H1 (cell line): Measurements from ENCODE around the gene ZFP69. TPM values are rescaled to one million over a fixed set of nuclear protein-coding genes. Genes with fewer than 3 reads are reported as not detected.

Source experiments
- BACH1 ChIP-seq: IDR thresholded peaks from 2 replicates; pipeline ENCODE4 v1.6.1; 2012; ENCODE audit warnings: low read length, improper control_type of control experiment
- CBX5 ChIP-seq: fragments of 300-800, 300-1000 bp; sonication (generic); IDR thresholded peaks from 2 replicates; pipeline ENCODE4 v1.7.1; 2016; ENCODE audit warnings: antibody characterized with exemption, low read length, low read depth
- CBX8 ChIP-seq: fragments of 300-800, 300-1000 bp; sonication (generic); IDR thresholded peaks from 2 replicates; pipeline ENCODE4 v1.7.1; 2016; ENCODE audit warnings: low read depth, low read length, borderline replicate concordance
- CHD1 ChIP-seq: IDR thresholded peaks from 2 replicates; pipeline ENCODE4 v1.6.1; 2012; ENCODE audit warnings: low read depth, low read length, improper control_type of control experiment
- HDAC2 ChIP-seq, 2 experiments: fragments of 300-600 bp in 1 of 2; sonication (generic) in 1 of 2; IDR thresholded peaks; 2 replicates each; pipeline ENCODE4 v1.6.1; 2011 to 2012; ENCODE audit warnings: low read depth in 2 of 2, low read length in 2 of 2, mild to moderate bottlenecking in 2 of 2, moderate library complexity in 2 of 2, borderline replicate concordance in 1 of 2, inconsistent platforms in 1 of 2
- RBBP5 ChIP-seq: IDR thresholded peaks from 2 replicates; pipeline ENCODE4 v1.7.1; 2012; ENCODE audit warnings: low read depth, mild to moderate bottlenecking, inconsistent platforms, low read length, moderate library complexity, borderline replicate concordance
- TEAD4 ChIP-seq: IDR thresholded peaks from 2 replicates; pipeline ENCODE4 v1.6.1; 2012; ENCODE audit warnings: low read depth, low read length, inconsistent platforms, mixed read lengths
- polyA plus RNA-seq, 7 experiments: library from polyadenylated mRNA; depleted of rRNA in 3 of 7; stranded (reverse) in 5 of 7; unstranded in 2 of 7; fragments of >200 nt in 5 of 7; fragments of 200-250 nt in 2 of 7; gene quantifications; 1 replicate in 5 of 7; 2 replicates in 1 of 7; 4 replicates in 1 of 7; pipeline versions ENCODE4 v1.2.1 to v1.2.3, GENCODE V29; 2011 to 2013; ENCODE audit warnings: missing spikeins in 2 of 7, mixed read lengths in 2 of 7
- total RNA-seq: library from RNA; stranded (reverse); fragmentation: NEBNext Ultra II Directional; extraction: Animal tissue kit (Norgen Biotek cat#: 25700); gene quantifications from 2 replicates; pipeline ENCODE4 v1.2.1, GENCODE V29; 2021
- TF ChIP-seq, protein P1 (sequence below): IDR thresholded peaks from 2 replicates; pipeline ENCODE4 v1.6.1; 2011; ENCODE audit warnings: low read depth, mild to moderate bottlenecking, low read length; ENCODE audit not compliant: insufficient read depth

The ZFP69 gene
- total and polyA plus RNA-seq, 2 of the 8 experiments (the other 6 are each of a cell fraction or from before 2014, with no cell fraction given): 1.0 to 4.3 TPM

DNA sequence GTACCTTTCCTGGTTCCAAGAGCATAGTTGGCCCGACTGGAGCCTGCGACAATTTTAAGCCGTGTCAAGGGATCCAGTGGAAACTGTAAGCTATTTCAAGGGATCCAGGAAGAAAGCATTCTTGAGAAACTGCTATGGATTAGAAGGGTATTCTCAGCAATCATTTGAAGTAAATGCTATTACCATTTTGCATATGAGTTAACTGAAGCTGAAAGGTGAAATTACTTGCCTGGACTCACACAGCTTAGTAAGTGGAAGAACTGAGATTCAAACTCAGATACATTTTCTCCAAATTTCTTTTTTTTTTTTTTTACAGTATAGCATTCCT is 54.9 kb downstream of the ZFP69 start (continued):
- TF ChIP-seq HDAC2 (IDR thresholded peaks at IDR 0.05; ENCODE audit: borderline replicate concordance in 1 of 2, low read depth in 2 of 2, low read length in 2 of 2) (no peak), CHD1 (no peak), CBX5 (no peak), TEAD4 (no peak), CBX8 (no peak), BACH1 (no peak), RBBP5 (no peak)
- TF ChIP-seq, protein P1, sequence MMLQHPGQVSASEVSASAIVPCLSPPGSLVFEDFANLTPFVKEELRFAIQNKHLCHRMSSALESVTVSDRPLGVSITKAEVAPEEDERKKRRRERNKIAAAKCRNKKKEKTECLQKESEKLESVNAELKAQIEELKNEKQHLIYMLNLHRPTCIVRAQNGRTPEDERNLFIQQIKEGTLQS: no peak
